Liver (tissue), 3 donors: ENCODE measurements around the gene FAM241A.

Experiments used
- HNF4G ChIP-seq: IDR thresholded peaks from 2 replicates; pipeline ENCODE4 v1.6.1; 2016; ENCODE audit warnings: antibody characterized with exemption
- JUND ChIP-seq, 2 donors: IDR thresholded peaks; 2 replicates each; pipeline ENCODE4 v1.6.1; 2016; ENCODE audit warnings: antibody characterized with exemption in 2 of 2
- MAX ChIP-seq: IDR thresholded peaks from 2 replicates; pipeline ENCODE4 v1.6.1; 2016; ENCODE audit warnings: antibody characterized with exemption
- REST ChIP-seq: IDR thresholded peaks from 2 replicates; pipeline ENCODE4 v1.6.1; 2016; ENCODE audit warnings: antibody characterized with exemption, mild to moderate bottlenecking
- YY1 ChIP-seq: IDR thresholded peaks from 2 replicates; pipeline ENCODE4 v1.6.1; 2016; ENCODE audit warnings: antibody characterized with exemption, mild to moderate bottlenecking
- TF ChIP-seq, protein P1 (sequence below): fragments of 150-350 bp; IDR thresholded peaks from 2 replicates; pipeline ENCODE4 v1.5.1; 2017; ENCODE audit warnings: improper control_type of control experiment, low read depth, low read length; ENCODE audit not compliant: missing input control
- donor health status: healthy.
- donor health status: healthy.

GRCh38 chr4:112110059-112110425, 35.2 kb upstream of the FAM241A start:
- TF ChIP-seq, protein P1, sequence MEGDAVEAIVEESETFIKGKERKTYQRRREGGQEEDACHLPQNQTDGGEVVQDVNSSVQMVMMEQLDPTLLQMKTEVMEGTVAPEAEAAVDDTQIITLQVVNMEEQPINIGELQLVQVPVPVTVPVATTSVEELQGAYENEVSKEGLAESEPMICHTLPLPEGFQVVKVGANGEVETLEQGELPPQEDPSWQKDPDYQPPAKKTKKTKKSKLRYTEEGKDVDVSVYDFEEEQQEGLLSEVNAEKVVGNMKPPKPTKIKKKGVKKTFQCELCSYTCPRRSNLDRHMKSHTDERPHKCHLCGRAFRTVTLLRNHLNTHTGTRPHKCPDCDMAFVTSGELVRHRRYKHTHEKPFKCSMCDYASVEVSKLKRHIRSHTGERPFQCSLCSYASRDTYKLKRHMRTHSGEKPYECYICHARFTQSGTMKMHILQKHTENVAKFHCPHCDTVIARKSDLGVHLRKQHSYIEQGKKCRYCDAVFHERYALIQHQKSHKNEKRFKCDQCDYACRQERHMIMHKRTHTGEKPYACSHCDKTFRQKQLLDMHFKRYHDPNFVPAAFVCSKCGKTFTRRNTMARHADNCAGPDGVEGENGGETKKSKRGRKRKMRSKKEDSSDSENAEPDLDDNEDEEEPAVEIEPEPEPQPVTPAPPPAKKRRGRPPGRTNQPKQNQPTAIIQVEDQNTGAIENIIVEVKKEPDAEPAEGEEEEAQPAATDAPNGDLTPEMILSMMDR = no peak
- TF ChIP-seq MAX (no peak), REST (no peak), HNF4G (no peak), YY1 (no peak), JUND (IDR thresholded peaks at IDR 0.05) (no peak)
